ENCODE data around the gene USP34.

GRCh38 chr2:61416871-61417645 lies 53.8 kb downstream of the USP34 start:
- TF ChIP-seq CTCF (conservative IDR thresholded peaks at IDR 0.05 in 1 of 2, IDR thresholded peaks at IDR 0.05 in 1 of 2; ENCODE audit: low read depth in 1 of 2, low read length in 2 of 2) (no peak), EZH2 (IDR thresholded peaks at IDR 0.05; ENCODE audit: low read length, missing control alignments) (no peak)
